ENCODE results near the gene MYO1E. TPM values are rescaled to one million over a fixed set of nuclear protein-coding genes. Genes with fewer than 3 reads are reported as not detected.
A peak's percentile ranks its signal among the peaks of the same experiment; 100 is the strongest.
"Not testable (repeated sequence)": the region's sequence is repeated elsewhere in the genome, so short reads cannot be mapped to it uniquely, and the experiment has no call there.

MYO1E gene
- polyA plus RNA-seq, 6 donors from 2014 or later, result 32.4 to 80.0 (median 45.3) TPM

DNA sequence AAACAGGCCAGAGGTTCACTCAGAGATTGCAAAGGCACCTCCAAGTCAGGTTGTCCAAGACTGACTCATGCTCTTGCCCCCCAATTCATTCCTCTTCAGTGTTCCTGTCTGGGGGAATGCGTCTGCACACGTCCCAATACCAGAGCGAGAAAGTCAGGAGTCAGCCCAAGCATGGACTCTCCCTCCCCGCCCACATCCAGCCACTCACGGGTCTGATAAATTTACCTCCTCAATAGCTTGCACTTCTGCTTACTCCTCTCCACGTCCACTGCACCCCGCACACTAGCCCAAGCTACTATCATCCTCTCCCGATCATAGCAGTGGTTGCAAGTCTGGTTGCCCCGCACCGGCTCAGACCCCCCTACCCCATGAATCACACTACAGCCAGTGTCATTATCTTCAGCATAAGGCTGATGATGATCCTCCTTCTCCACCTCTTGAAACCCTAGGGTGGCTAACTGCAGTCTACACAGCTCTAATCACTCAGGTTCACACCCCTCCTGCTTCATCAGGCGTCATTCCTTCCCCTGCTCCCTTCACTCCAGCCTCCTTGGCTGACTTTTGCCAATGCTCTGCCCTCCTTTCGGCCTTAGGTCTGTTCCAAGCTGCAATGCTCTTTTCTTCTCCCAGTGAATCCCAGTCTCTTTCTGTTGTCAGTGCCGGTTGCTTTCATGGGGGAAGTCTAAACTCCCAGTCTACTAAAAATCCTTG, 27.6 kb upstream of the MYO1E start:
- peak overlapping the region; percentile 52 to 99 (median 98) for H3K27ac Mint-ChIP-seq
- no peaks in the 10 kb centered on the region for H3K9me3 Mint-ChIP-seq
- peak; percentile 39 for DNase-seq
- no peaks in the 10 kb centered on the region for H3K27me3 Mint-ChIP-seq
- H3K4me1 Mint-ChIP-seq, result peaks cover 68 to 91% (median 86%) of the 10 kb centered on the region in 3 donors
- H3K36me3 Mint-ChIP-seq, result peaks cover 6 to 7% of the 10 kb centered on the region in 2 donors
- peak in 1 of 2 donors; percentile 9 for ATAC-seq (ENCODE audit: low read depth in 2 of 2)
- H3K4me3 Mint-ChIP-seq, result peak overlapping the region; percentile 78 to 94 (median 88)

DNA sequence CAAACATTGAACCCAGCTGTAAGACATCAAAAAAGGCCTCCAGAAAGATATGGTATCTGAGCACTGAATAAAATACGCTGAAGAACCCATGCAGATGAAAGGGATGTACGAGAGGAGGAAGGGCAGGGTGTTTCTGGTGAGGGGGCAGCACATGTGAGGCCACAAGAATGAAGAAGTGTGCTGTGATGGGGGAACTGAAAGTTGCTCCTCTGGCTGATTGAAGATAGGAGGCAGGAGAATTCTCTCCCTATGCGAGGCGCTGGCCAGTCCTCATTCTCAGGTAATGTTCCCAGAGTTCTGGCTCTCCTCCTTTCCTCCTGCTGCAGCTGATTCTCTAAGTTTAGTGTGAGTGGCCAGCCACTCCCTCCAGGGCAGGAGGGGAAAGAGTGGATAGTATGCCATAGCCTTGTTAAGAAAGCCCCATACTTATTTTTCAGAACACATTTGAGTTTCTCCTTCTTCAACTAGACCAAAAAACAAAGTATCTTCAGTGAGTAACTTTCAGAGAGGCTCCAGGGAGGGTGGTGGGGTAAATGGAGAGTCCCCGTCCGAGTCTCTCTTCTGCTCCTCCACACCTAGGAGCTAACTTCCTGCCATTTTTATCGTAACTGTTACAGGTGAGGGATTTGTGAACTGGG, 26.9 kb upstream of the MYO1E start:
- DNase-seq (peak; percentile 87), ATAC-seq (ENCODE audit: low read depth in 2 of 2) (peak; percentile 96 to 97)
- peaks cover 61 to 87% (median 82%) of the 10 kb centered on the region in 3 donors for H3K4me1 Mint-ChIP-seq
- H3K4me3 Mint-ChIP-seq, result peak overlapping the region; percentile 78 to 94 (median 88)
- peak overlapping the region; percentile 64 to 99 (median 98) for H3K27ac Mint-ChIP-seq
- peaks cover under 1 to 2% of the 10 kb centered on the region in 2 donors for H3K36me3 Mint-ChIP-seq
- H3K9me3 Mint-ChIP-seq, result no peaks in the 10 kb centered on the region
- no peaks in the 10 kb centered on the region for H3K27me3 Mint-ChIP-seq

DNA sequence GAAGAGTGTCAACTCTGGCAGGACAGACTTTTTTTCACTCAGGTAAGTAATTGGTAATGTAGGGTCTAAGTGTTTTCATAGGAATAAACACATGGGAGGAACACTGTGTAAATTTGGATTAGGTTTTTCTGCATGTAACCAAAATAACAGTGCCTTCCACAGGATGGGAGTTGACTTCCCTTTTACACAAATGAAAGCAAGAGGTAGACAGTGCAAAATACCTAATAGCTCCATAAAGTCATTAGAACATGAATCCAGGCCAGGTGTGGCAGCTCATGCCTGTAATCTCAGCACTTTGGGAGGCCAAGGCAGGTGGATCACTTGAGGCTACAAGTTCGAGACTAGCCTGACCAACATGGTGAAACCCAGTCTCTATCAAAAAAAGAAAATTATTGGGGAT, 25.5 kb upstream of the MYO1E start:
- Mint-ChIP-seq H3K27ac (peak overlapping the region; percentile 83 to 99 (median 98)), H3K4me3 (peak overlapping the region in 7 of 8 donors; percentile 19 to 86 (median 53)), H3K27me3 (no peaks in the 10 kb centered on the region), H3K9me3 (no peaks in the 10 kb centered on the region), H3K36me3 (no peaks in the 10 kb centered on the region), H3K4me1 (peaks cover 54 to 87% (median 80%) of the 10 kb centered on the region in 3 donors)
- DNase-seq (peak; percentile 25), ATAC-seq (ENCODE audit: low read depth in 2 of 2) (no peak)

DNA sequence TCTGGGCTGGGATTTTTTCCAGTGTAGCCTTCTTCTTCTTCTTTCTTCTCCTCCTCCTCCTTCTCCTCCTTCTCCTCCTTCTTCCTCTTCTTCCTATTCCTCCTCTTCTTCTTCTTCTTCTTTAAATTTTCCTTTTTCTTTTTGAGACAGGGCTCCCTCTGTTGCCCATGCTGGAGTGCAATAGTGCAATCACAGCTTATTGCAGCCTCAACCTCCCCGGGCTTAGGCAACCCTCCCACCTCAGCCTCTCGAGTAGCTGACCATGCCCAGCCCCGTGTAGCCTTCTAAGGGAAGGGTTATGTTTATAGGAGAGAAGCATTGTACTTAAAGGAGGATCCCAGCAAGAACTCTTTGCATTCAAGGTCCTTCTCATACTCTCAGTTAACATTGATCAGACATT, 24.0 kb upstream of the MYO1E start:
- Mint-ChIP-seq H3K4me3 (peak overlapping the region in 1 of 8 donors; percentile 37), H3K4me1 (peaks cover 58 to 86% (median 82%) of the 10 kb centered on the region in 3 donors), H3K27ac (peak overlapping the region in 5 of 6 donors; percentile 2 to 96 (median 65)), H3K27me3 (no peaks in the 10 kb centered on the region), H3K36me3 (no peaks in the 10 kb centered on the region), H3K9me3 (no peaks in the 10 kb centered on the region)
- no peak for DNase-seq
- no peak for ATAC-seq (ENCODE audit: low read depth in 2 of 2)

DNA sequence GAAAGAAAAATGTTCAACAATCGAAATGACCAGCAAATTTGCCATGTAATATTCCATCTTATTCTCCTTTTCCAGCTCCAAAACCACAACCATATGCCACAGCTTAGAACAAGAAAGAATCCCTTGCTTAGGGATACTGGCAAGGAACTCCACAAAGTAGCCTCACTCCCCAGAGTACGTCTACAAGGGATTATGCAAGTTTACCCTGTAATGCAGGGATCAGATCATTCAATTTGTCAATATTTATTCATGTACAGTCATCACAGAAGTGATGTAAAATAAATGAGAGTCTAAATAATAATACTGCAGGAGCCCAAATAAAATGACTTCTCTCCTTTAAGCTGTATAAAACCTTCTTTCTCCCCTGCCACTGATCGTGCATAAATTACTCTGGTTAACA, 23.5 kb upstream of the MYO1E start:
- no peaks in the 10 kb centered on the region for H3K36me3 Mint-ChIP-seq
- no peaks in the 10 kb centered on the region for H3K27me3 Mint-ChIP-seq
- H3K9me3 Mint-ChIP-seq, result no peaks in the 10 kb centered on the region
- ATAC-seq (ENCODE audit: low read depth in 2 of 2), result no peak
- H3K27ac Mint-ChIP-seq, result peak overlapping the region in 1 of 6 donors; percentile 30
- DNase-seq, result no peak
- H3K4me1 Mint-ChIP-seq, result peaks cover 54 to 82% (median 82%) of the 10 kb centered on the region in 3 donors
- peak overlapping the region in 3 of 8 donors; percentile 15 to 30 (median 19) for H3K4me3 Mint-ChIP-seq

DNA sequence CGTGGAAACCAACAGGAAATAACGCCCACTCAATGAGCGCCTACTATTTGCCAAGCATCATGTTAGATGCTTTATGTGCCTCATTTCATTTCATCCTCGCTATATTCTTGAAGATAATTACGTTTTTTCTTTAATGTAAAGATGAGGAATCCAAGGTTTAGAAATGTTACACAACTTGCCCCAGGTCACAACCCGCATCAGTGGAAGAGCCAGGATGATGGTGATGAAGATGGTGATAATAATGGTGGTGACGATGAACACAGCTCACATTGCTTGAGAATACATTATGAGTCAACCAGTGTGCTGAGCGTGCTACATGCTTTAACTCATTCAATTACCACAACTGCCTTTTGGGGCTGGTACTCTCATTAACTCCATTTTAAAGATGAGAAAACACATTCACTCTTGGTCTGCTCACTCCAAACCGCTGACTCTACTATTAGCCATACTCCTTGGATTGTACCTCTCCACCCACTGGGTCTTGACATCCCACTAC, 21.5 kb upstream of the MYO1E start:
- no peaks in the 10 kb centered on the region for H3K36me3 Mint-ChIP-seq
- peak overlapping the region in 2 of 6 donors; percentile 52 to 70 for H3K27ac Mint-ChIP-seq
- peaks cover 44 to 79% (median 69%) of the 10 kb centered on the region in 3 donors for H3K4me1 Mint-ChIP-seq
- no peak for ATAC-seq (ENCODE audit: low read depth in 2 of 2)
- H3K9me3 Mint-ChIP-seq, result peaks cover 0 to 1% (median 0%) of the 10 kb centered on the region in 7 donors
- H3K27me3 Mint-ChIP-seq, result no peaks in the 10 kb centered on the region
- H3K4me3 Mint-ChIP-seq, result peak overlapping the region in 3 of 8 donors; percentile 1 to 30 (median 29)
- DNase-seq, result no peak

DNA sequence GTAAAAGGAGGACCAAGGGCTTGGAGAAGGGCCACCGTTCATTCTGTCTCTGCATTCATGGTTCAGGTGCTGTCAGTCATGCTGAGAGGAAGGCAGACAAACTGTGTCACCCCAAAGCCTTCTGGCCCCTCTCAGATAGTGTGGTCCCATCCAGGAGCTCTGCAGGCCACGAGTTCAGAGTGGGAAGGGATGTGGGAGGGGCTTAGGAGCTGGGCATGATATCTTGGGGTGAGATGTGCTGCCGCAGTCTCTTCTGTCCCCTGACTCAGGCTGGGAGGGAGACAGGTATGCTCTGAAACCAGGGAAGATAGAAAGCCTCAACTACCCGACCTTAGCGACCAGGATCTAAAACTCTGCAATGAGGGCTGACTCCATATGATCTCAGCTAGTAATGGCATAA, 19.6 kb upstream of the MYO1E start:
- DNase-seq, result no peak
- H3K4me3 Mint-ChIP-seq, result peak overlapping the region in 1 of 8 donors; percentile 32
- H3K4me1 Mint-ChIP-seq, result peaks cover 32 to 67% (median 52%) of the 10 kb centered on the region in 3 donors
- no peaks in the 10 kb centered on the region for H3K36me3 Mint-ChIP-seq
- ATAC-seq (ENCODE audit: low read depth in 2 of 2), result no peak
- no peaks in the 10 kb centered on the region for H3K27me3 Mint-ChIP-seq
- peaks cover 0 to 1% (median 0%) of the 10 kb centered on the region in 7 donors for H3K9me3 Mint-ChIP-seq
- H3K27ac Mint-ChIP-seq, result peak overlapping the region in 3 of 6 donors; percentile 22 to 76 (median 51)

DNA sequence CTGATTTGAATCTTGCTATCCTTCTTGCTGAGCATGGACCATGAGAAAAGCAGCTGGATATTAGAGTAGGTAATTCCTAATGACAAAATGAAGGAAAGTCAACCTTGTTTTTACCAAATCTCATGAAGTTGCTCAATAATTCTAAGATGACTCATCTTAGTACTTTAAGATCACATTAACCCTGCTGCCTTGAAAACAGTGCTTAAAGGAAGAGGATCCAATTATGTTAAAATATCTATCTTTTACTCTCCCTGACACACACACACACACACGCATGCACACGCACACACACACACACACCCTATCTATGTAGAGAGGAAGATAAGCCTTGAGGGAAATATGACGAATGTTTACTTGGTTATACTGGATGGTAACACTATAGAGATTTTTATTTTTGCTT, 16.0 kb upstream of the MYO1E start:
- peaks cover 0 to 6% of the 10 kb centered on the region in 2 donors for H3K36me3 Mint-ChIP-seq
- DNase-seq (no peak), ATAC-seq (ENCODE audit: low read depth in 2 of 2) (no peak)
- peak overlapping the region in 1 of 6 donors; percentile 59 for H3K27ac Mint-ChIP-seq
- peaks cover 0 to 1% (median 0%) of the 10 kb centered on the region in 7 donors for H3K9me3 Mint-ChIP-seq
- H3K4me1 Mint-ChIP-seq, result peaks cover 17 to 41% (median 31%) of the 10 kb centered on the region in 3 donors
- H3K27me3 Mint-ChIP-seq, result no peaks in the 10 kb centered on the region
- no peak overlapping the region for H3K4me3 Mint-ChIP-seq

DNA sequence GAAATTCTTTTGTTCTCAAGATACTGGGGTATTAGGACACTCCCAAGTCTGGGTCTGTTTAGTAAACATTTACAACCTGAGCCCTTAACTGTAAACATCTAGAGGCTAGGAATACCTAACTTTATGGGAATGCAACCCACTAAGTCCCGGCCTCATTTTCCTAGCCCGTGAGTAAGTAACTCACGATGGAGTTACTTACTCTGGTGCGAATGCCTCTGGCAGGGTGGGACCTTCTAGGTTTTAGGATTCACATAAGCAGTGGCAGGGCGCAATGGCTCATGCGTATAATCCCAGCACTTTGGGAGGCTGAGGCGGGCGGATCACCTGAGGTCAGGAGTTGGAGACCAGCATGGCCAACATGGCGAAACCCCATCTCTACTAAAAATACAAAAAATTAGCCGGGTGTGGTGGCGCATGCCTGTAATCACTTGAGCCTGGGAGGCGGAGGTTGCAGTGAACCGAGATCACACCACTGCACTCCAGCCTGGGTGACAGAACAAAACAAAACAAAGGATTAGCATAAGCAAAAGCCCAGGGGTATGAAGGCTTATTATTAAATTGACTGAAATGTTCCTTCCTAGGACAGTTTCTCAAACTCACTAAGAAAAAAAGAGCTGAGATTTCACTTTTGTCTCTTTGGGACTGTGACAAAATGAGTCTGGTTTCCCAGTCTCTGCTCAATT, 14.7 kb upstream of the MYO1E start:
- not testable (repeated sequence) for ATAC-seq (ENCODE audit: low read depth in 2 of 2); H3K9me3 Mint-ChIP-seq; H3K27me3 Mint-ChIP-seq; H3K36me3 Mint-ChIP-seq; H3K4me3 Mint-ChIP-seq; DNase-seq
- Mint-ChIP-seq H3K27ac (peak overlapping the region in 1 of 6 donors; percentile 34), H3K4me1 (peaks cover 9 to 28% (median 20%) of the 10 kb centered on the region in 3 donors)

DNA sequence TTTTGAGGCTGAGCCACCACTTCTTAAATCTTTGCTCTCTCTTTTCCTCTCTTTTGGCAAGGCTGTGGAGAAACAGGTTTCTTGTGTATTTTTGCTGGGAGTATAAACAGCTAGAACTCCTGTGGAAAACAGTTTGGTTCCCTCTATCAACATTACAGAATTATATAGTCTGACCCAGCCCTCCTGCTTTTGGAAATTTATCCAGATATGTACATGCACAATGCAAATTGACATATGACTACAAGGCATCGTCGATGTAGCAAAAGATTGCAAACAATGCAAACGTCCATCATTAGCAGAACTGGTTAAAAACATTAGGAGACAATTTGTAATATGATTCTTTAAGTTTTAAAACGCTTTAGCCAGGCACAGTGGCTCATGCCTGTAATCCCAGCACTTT, 12.5 kb upstream of the MYO1E start:
- H3K36me3 Mint-ChIP-seq, result peaks cover 0 to 6% of the 10 kb centered on the region in 2 donors
- no peak for ATAC-seq (ENCODE audit: low read depth in 2 of 2)
- DNase-seq, result no peak
- H3K27me3 Mint-ChIP-seq, result no peaks in the 10 kb centered on the region
- H3K9me3 Mint-ChIP-seq, result peaks cover 0 to 1% (median 0%) of the 10 kb centered on the region in 7 donors
- H3K27ac Mint-ChIP-seq, result peak overlapping the region in 1 of 6 donors; percentile 70
- H3K4me3 Mint-ChIP-seq, result no peak overlapping the region
- peaks cover 5 to 17% (median 8%) of the 10 kb centered on the region in 3 donors for H3K4me1 Mint-ChIP-seq

DNA sequence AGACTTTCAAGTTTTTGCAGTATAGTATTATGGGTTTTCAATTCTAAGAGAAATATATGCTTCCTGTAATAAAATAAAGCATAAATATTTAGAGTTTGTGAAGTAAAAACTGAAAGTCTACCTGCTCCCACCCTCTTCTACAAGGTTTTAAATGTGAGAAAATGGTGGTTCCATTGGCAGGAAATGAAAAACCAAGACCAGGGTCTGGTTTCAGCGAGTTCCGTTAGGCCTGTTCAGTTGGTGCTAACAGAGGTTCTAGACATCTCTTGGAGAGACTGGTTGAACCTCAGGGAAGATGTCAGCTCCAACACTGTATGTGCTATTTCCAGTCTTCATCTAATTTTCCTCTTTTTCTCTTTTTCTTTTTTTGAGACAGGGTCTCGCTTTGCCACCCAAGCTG, 11.8 kb upstream of the MYO1E start:
- no peaks in the 10 kb centered on the region for H3K27me3 Mint-ChIP-seq
- H3K4me3 Mint-ChIP-seq, result no peak overlapping the region
- ATAC-seq (ENCODE audit: low read depth in 2 of 2) (no peak), DNase-seq (no peak)
- H3K36me3 Mint-ChIP-seq, result peaks cover 0 to 6% of the 10 kb centered on the region in 2 donors
- H3K4me1 Mint-ChIP-seq, result peaks cover 0 to 11% (median 8%) of the 10 kb centered on the region in 3 donors
- no peaks in the 10 kb centered on the region for H3K9me3 Mint-ChIP-seq
- no peak overlapping the region for H3K27ac Mint-ChIP-seq

DNA sequence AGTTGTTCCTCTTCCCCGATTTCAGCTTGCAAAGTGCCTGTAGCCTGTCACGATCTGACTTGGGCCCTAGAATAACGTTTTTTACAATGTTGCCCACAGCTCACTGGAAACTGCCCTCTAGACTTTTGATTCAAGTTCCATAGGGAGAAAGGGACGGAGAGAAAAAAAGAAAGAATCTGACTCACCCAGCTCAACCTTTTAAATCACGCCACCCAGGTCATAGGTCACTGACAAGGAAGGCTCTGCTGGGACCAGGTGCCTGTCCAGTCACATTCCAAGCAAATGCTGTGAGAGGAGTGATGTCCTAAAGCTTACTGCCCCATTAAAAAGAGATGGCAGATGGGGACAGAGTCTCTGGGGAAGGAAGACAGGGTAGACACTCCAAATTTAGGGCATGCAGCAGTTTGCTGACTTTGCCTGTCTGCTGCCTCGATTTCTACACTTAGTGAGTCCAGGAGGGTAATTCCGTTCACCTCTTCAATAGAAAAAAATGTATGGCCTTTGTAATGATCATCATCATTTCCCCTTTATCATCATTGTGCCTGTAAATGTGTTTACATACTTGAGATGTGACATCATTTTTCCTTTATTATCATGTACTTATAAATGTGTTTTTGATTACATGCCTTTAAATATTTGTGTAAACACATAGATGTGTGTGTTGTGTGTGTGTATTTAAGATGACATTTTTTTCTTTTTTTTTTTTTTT, 8.4 kb upstream of the MYO1E start:
- Mint-ChIP-seq H3K4me3 (peak overlapping the region in 1 of 8 donors; percentile 47), H3K9me3 (no peaks in the 10 kb centered on the region), H3K36me3 (peaks cover 0 to 6% of the 10 kb centered on the region in 2 donors), H3K27ac (peak overlapping the region in 1 of 6 donors; percentile 65), H3K27me3 (no peaks in the 10 kb centered on the region), H3K4me1 (peaks cover 6 to 21% (median 19%) of the 10 kb centered on the region in 3 donors)
- DNase-seq (no peak), ATAC-seq (ENCODE audit: low read depth in 2 of 2) (no peak)

Measured in naive B cell (primary cell).